HG03196 (cell line): ENCODE results near the gene BPIFB4.

ENCODE experiments used
- ATAC-seq: cut with Tn5 transposase; IDR thresholded peaks from one replicate; pipeline ENCODE4 v1.9.1; 2021; ENCODE audit not compliant: unreplicated experiment

The BPIFB4 gene

DNA sequence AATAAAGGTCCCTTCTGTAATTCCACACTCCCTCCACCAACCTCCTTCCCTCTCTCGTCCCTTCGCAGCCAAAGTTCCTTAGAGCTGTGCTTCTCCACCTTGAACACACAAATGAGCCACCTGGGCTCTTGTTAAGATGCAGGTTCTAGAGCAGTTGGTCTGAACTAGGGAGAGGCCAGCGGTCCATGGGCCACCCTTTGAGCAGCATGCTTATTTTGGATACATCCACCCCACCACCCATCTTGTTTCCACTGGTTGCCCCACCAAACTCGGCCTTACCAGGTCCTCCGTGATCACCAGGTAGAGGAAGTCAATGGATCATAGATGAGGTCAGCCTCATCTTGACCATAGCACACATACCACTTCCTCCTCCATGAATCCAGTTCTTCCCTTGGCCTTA is 81.2 kb downstream of the BPIFB4 start:
- no peak for ATAC-seq
